ENCODE data around the gene ARVCF. TPM values are rescaled to one million over a fixed set of nuclear protein-coding genes. Genes with fewer than 3 reads are reported as not detected.

ARVCF gene
- total and polyA plus RNA-seq, 2 of the 8 experiments (the other 6 are each of a cell fraction or from before 2014, with no cell fraction given) = 31.0 to 43.2 TPM

DNA sequence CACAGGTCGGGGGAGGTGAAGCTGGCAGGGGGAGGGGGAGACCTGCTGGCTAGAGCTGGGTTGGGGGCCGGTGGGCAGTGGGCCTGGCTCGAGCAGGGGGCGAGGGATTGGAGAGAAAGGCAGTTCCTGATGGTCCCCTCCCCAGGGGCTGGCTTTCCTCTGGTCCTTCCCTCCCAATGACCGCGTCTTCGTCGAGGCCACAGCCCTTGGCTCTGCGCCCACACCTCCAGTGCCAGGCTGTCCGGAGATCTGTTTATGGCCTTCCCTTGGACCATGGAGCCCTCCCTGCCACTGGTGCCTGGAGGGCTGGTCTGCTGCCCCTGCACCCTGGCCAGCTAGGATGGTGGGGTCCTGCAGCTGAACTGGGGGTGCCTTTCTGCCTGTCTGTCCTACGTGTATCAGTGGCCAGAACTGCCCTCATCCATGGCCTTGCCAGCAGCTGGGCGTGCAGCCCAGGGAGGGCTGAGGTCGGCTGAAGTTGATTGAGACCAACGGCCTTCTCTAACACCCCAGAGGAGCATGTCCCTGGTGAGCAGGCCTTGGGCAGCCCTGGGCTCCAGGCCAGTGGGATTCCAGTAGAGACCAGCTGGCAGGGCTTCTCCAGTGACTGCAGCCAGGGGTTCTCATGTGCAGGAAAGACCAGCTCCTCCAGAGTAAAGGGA, 16.6 kb upstream of the ARVCF start:
- POLR2A ChIA-PET (ENCODE audit: partially characterized antibody) = interaction anchor here (0.9 to 1.1 kb wide), 2 partner anchors 10 to 19 kb away, joined by 3 read pairs; no protein-coding TSS in a partner anchor
- Histone ChIP-seq H3K27ac (ENCODE audit: low read depth, low read length) (no peak overlapping the region), H2AK5ac (ENCODE audit: low read depth, low read length) (no peak overlapping the region), H3K4me3 (ENCODE audit: extremely low read depth in 1 of 4, insufficient read depth in 2 of 4, low read depth in 3 of 4, low read length in 4 of 4) (no peak overlapping the region), H3K23me2 (ENCODE audit: low read depth, low read length) (no peaks in the 10 kb centered on the region), H3K18ac (ENCODE audit: extremely low read depth, low read length) (no peak overlapping the region), H3K14ac (ENCODE audit: insufficient read length) (no peak overlapping the region), H3K9ac (replicated peaks in 1 of 4; ENCODE audit: extremely low read depth in 1 of 4, low read depth in 3 of 4, low read length in 3 of 4) (no peak overlapping the region), H2BK15ac (ENCODE audit: low read length) (no peak overlapping the region), H4K5ac (ENCODE audit: insufficient read length, low read depth, low read length) (no peak overlapping the region), H3K56ac (replicated peaks; ENCODE audit: insufficient read length, low read depth, low read length) (no peak overlapping the region), H3K9me3 (ENCODE audit: insufficient read depth in 2 of 2, low read depth in 1 of 2, low read length in 1 of 2) (no peaks in the 10 kb centered on the region), H4K8ac (ENCODE audit: extremely low read depth, insufficient read depth, low read length) (no peak overlapping the region), H4K20me1 (replicated peaks in 1 of 2; ENCODE audit: control insufficient read depth in 1 of 2, insufficient read depth in 2 of 2, low read length in 2 of 2) (peaks cover 2 to 10% of the 10 kb centered on the region in 2 experiments), H2BK12ac (ENCODE audit: low read depth, low read length) (no peak overlapping the region), H2BK120ac (replicated peaks; ENCODE audit: low read depth, low read length) (no peak overlapping the region), H2AFZ (ENCODE audit: low read length) (no peak overlapping the region), H2BK20ac (ENCODE audit: low read length) (no peak overlapping the region), H3K36me3 (ENCODE audit: control insufficient read depth in 2 of 4, insufficient read depth in 4 of 4, low read length in 3 of 4) (no peaks in the 10 kb centered on the region), H2BK5ac (ENCODE audit: low read depth, low read length) (no peak overlapping the region), H3K23ac (ENCODE audit: insufficient read length) (no peak overlapping the region), H3K4me1 (replicated peaks in 1 of 4; ENCODE audit: control insufficient read depth in 3 of 4, insufficient read depth in 4 of 4, low read length in 3 of 4) (no peaks in the 10 kb centered on the region; a peak in 1 of 7 replicates), H3K79me1 (ENCODE audit: low read depth, low read length) (peaks cover 4% of the 10 kb centered on the region), H3K4ac (replicated peaks; ENCODE audit: insufficient read length, low read depth, low read length) (no peak overlapping the region), H3K79me2 (ENCODE audit: control insufficient read depth in 1 of 2, insufficient read depth in 2 of 2, low read length in 2 of 2) (no peaks in the 10 kb centered on the region), H4K91ac (replicated peaks; ENCODE audit: insufficient read length, low read length) (no peak overlapping the region), H3K4me2 (ENCODE audit: insufficient read depth in 1 of 2, low read depth in 2 of 2, low read length in 2 of 2) (no peak overlapping the region), H3K27me3 (replicated peaks in 1 of 4; ENCODE audit: control insufficient read depth in 3 of 4, extremely low read depth in 1 of 4, insufficient read depth in 3 of 4, low read length in 3 of 4) (no peaks in the 10 kb centered on the region)
- CTCF ChIA-PET (ENCODE audit: partially characterized antibody) = interaction anchor here (1.0 to 1.5 kb wide), 6 partner anchors 10 to 80 kb away, joined by 3 to 9 read pairs (median 4); partner anchors contain the start of gene TANGO2
- TF ChIP-seq POLR2A (IDR thresholded peaks at IDR 0.05; ENCODE audit: control extremely low read depth in 1 of 2, low read depth in 2 of 2, low read length in 2 of 2) (no peak), CBX5 (IDR thresholded peaks at IDR 0.05; ENCODE audit: low read depth, low read length) (no peak), SRF (IDR thresholded peaks at IDR 0.05; ENCODE audit: low read depth, low read length) (no peak)
- 85% methylated on average over 9 of the region's 14 CpGs; no CpG with 5 or more reads in 1 of the 2 experiments for WGBS, 2 experiments (ENCODE audit: extremely low coverage in 1 of 2, insufficient coverage in 1 of 2, insufficient read length in 1 of 2, insufficient replicate concordance in 2 of 2, low coverage in 1 of 2, low lambda C conversion rate in 2 of 2, missing lambda C conversion rate in 1 of 2)
- DNase-seq (ENCODE audit: low read depth in 1 of 2, low spot score in 2 of 2) (no peak), FAIRE-seq (no peak)
